K562 (cell line): ENCODE measurements around the gene ANO9. TPM values are rescaled to one million over a fixed set of nuclear protein-coding genes. Genes with fewer than 3 reads are reported as not detected.

Experiments
- ATAC-seq: fragments of 200-7000 bp; cut with Tn5 transposase; 3 replicates; pipeline ENCODE4 v1.9.1; 2020; ENCODE audit warnings: moderate library complexity
- BruUV-seq: library from RNA; stranded (reverse); fragments of 400-500 nt; replicated peaks from 2 replicates; lab custom pipeline; 2021; lab: Mats Ljungman, UMichigan
- CTCF ChIA-PET: fragments of 300-600 bp; formaldehyde crosslinking; extraction: SDS; loops from one replicate; lab custom pipeline; 2021; ENCODE audit warnings: low intra/inter-chr PET ratio; lab: Yijun Ruan, JAX
- POLR2A ChIA-PET: fragments of 300-600, 350-650 bp; sonication (Branson Sonifier 250); formaldehyde crosslinking; extraction: SDS; loops from one replicate; lab custom pipeline; 2021; ENCODE audit warnings: antibody characterized with exemption, inconsistent platforms; lab: Yijun Ruan, JAX
- DNase-seq, 4 experiments: peaks; one replicate each; pipeline versions ENCODE4 v3.0.0 to v3.0.0-alpha.2; 2011 to 2018; ENCODE audit warnings: low spot score in 3 of 4, mixed read lengths in 3 of 4; ENCODE audit errors: extremely low read depth in 1 of 4
- FAIRE-seq: peaks from 2 replicates; lab custom pipeline; 2011; peaks lifted over from hg19 to GRCh38; lab: Jason Lieb, UNC
- H2AFZ ChIP-seq: 2 replicates; pipeline ENCODE4 v1.6.0; 2011; ENCODE audit warnings: low read depth, low read length, control low read depth, inconsistent platforms
- H3K27ac ChIP-seq: fragments of 200-600 bp; 3 replicates; pipeline ENCODE4 v1.8.0; 2011; ENCODE audit warnings: low read depth, mild to moderate bottlenecking, control low read depth, inconsistent platforms, low read length, moderate library complexity, mixed read lengths; ENCODE audit errors: extremely low read depth
- H3K27me3 ChIP-seq, 2 experiments: fragments of 300-600 bp in 1 of 2; 2 replicates in 1 of 2; 3 replicates in 1 of 2; pipeline versions ENCODE4 v1.6.0 to v1.8.0; 2011; ENCODE audit warnings: inconsistent platforms in 2 of 2, low read length in 2 of 2, mild to moderate bottlenecking in 1 of 2, mixed read lengths in 1 of 2, moderate library complexity in 1 of 2; ENCODE audit not compliant: control insufficient read depth in 2 of 2, insufficient read depth in 2 of 2
- H3K36me3 ChIP-seq: fragments of 300-600 bp; 3 replicates; pipeline ENCODE4 v1.8.0; 2011; ENCODE audit warnings: mild to moderate bottlenecking, low read length, inconsistent platforms; ENCODE audit not compliant: control insufficient read depth, insufficient read depth
- H3K4me1 ChIP-seq, 2 experiments: fragments of 200-600 bp in 1 of 2; replicated peaks in 1 of 2; 2 replicates in 1 of 2; 3 replicates in 1 of 2; pipeline versions ENCODE4 v1.5.1 to v1.8.0; 2011; ENCODE audit warnings: inconsistent platforms in 2 of 2, low read length in 2 of 2, mild to moderate bottlenecking in 1 of 2, mixed read lengths in 1 of 2, moderate library complexity in 1 of 2; ENCODE audit not compliant: control insufficient read depth in 2 of 2, insufficient read depth in 2 of 2
- H3K4me2 ChIP-seq: 2 replicates; pipeline ENCODE4 v1.6.1; 2011; ENCODE audit warnings: low read length, control low read depth, inconsistent platforms, mixed read lengths; ENCODE audit not compliant: insufficient read depth
- H3K4me3 ChIP-seq: fragments of 200-600 bp; sonication (generic), shearing (Covaris generic); 2 replicates; pipeline ENCODE4 v1.5.1; 2016; ENCODE audit warnings: control low read depth, inconsistent platforms
- H3K79me2 ChIP-seq: fragments of 200-600 bp; 3 replicates; pipeline ENCODE4 v1.8.0; 2011; ENCODE audit warnings: low read length, inconsistent platforms; ENCODE audit not compliant: control insufficient read depth, insufficient read depth
- H3K9ac ChIP-seq, 2 experiments: 2 replicates each; pipeline versions ENCODE4 v1.6.0 to v1.6.1; 2011; ENCODE audit warnings: low read depth in 2 of 2, low read length in 2 of 2, control low read depth in 1 of 2, inconsistent platforms in 1 of 2, mild to moderate bottlenecking in 1 of 2, mixed read lengths in 1 of 2; ENCODE audit not compliant: insufficient read depth in 1 of 2
- H3K9me1 ChIP-seq: one replicate; pipeline ENCODE4 v1.6.0; 2011; ENCODE audit warnings: inconsistent platforms, mild to moderate bottlenecking, low read length, moderate library complexity; ENCODE audit not compliant: control insufficient read depth, insufficient read depth
- H3K9me3 ChIP-seq: replicated peaks from 2 replicates; pipeline ENCODE4 v1.5.1; 2011; ENCODE audit warnings: low read depth, low read length, inconsistent platforms; ENCODE audit not compliant: control insufficient read depth, insufficient read depth
- H4K20me1 ChIP-seq: replicated peaks from 2 replicates; pipeline ENCODE4 v1.6.1; 2011; ENCODE audit warnings: low read length, inconsistent platforms, mixed read lengths; ENCODE audit not compliant: control insufficient read depth, insufficient read depth
- EWSR1 ChIP-seq: fragments of 450-650 bp; IDR thresholded peaks from 2 replicates; pipeline ENCODE4 v1.6.1; 2018; ENCODE audit warnings: borderline replicate concordance, mild to moderate bottlenecking, low read depth, moderate library complexity; ENCODE audit not compliant: partially characterized antibody
- FOXK1 ChIP-seq: sonication (generic); formaldehyde crosslinking; IDR thresholded peaks from 2 replicates; pipeline ENCODE4 v1.8.0; 2022; ENCODE audit warnings: missing genetic modification reagents, mild to moderate bottlenecking, borderline replicate concordance
- HDAC2 ChIP-seq: fragments of 450-650 bp; IDR thresholded peaks from 2 replicates; pipeline ENCODE4 v1.6.1; 2016; ENCODE audit warnings: mild to moderate bottlenecking
- KLF13 ChIP-seq: fragments of 450-650 bp; IDR thresholded peaks from 2 replicates; pipeline ENCODE4 v1.6.1; 2016; ENCODE audit warnings: missing genetic modification characterization, low read depth, mild to moderate bottlenecking, missing compliant biosample characterization, moderate library complexity, borderline replicate concordance
- MTA2 ChIP-seq: fragments of 450-650 bp; IDR thresholded peaks from 2 replicates; pipeline ENCODE4 v1.6.1; 2016; ENCODE audit warnings: low read depth
- NFYB ChIP-seq: IDR thresholded peaks from 2 replicates; pipeline ENCODE4 v1.6.1; 2011; ENCODE audit warnings: mild to moderate bottlenecking, moderate library complexity; ENCODE audit not compliant: insufficient read length; ENCODE audit errors: extremely low read depth
- POLR2B ChIP-seq: fragments of 450-650 bp; IDR thresholded peaks from 2 replicates; pipeline ENCODE4 v1.6.1; 2018; ENCODE audit warnings: low read depth; ENCODE audit not compliant: partially characterized antibody
- RBM25 ChIP-seq: fragments of 200-400 bp; formaldehyde crosslinking; IDR thresholded peaks from 2 replicates; pipeline ENCODE4 v1.6.1; 2018; ENCODE audit warnings: low read length, low read depth, moderate library complexity; ENCODE audit not compliant: severe bottlenecking
- REST ChIP-seq, 2 experiments: fragments of 450-650 bp; formaldehyde crosslinking in 1 of 2; IDR thresholded peaks; 2 replicates each; pipeline versions ENCODE4 v1.4.0 to v1.6.1; 2014 to 2020; ENCODE audit warnings: mild to moderate bottlenecking in 2 of 2, borderline replicate concordance in 1 of 2, low read depth in 1 of 2
- SRSF9 ChIP-seq: fragments of 200-400 bp; formaldehyde crosslinking; IDR thresholded peaks from 2 replicates; pipeline ENCODE4 v1.6.1; 2017; ENCODE audit warnings: low read depth, low read length, borderline replicate concordance
- USF1 ChIP-seq: sonication (generic); formaldehyde crosslinking; IDR thresholded peaks from 2 replicates; pipeline ENCODE4 v1.9.0; 2022; ENCODE audit warnings: mild to moderate bottlenecking, missing genetic modification reagents
- WGBS: fragments of 100-300 bp; shearing (Covaris generic); methylation state at CpG from one replicate; pipeline ENCODE4 v1.1.6; 2016; ENCODE audit warnings: low coverage, mixed read lengths; ENCODE audit not compliant: insufficient coverage; ENCODE audit errors: missing lambda C conversion rate; 5-methylcytosine and 5-hydroxymethylcytosine counted together
- in situ Hi-C: fragments of 300-500 bp; cut with MboI; formaldehyde crosslinking; loops from 4 replicates; pipeline ENCODE4 v1.15.0; 2018; ENCODE audit warnings: inconsistent platforms, mixed read lengths
- intact Hi-C: fragments of 100-400 bp; cut with micrococcal nuclease; formaldehyde crosslinking; loops from 2 replicates; pipeline ENCODE4 v1.14.2; 2022
- polyA plus RNA-seq, 8 experiments: library from polyadenylated mRNA; depleted of rRNA in 4 of 8; stranded (reverse) in 5 of 8; unstranded in 3 of 8; fragments of >200 nt; fragmentation: Nextera tagmentation in 2 of 8; fragmentation: Illumina TruSeq in 1 of 8; extraction: Ambion mirVana in 2 of 8; extraction: Trizol in 1 of 8; gene quantifications; 2 replicates each; pipeline versions ENCODE4 v1.2.1 to v1.2.3, GENCODE V29; 2011 to 2014; ENCODE audit warnings: inconsistent platforms in 1 of 8, missing spikeins in 1 of 8
- total RNA-seq, 7 experiments: library from RNA; depleted of rRNA in 6 of 7; stranded (reverse); fragments of >200 nt in 6 of 7; fragmentation: Illumina TruSeq in 2 of 7; extraction: Trizol in 2 of 7; gene quantifications; 2 replicates each; pipeline versions ENCODE4 v1.2.1 to v1.2.3, GENCODE V29; 2011 to 2021; ENCODE audit warnings: low replicate concordance in 1 of 7

Gene ANO9
- total and polyA plus RNA-seq, 9 of the 15 experiments (the other 6 are each of a cell fraction or from before 2014, with no cell fraction given): 0.20 to 14.5 (median 4.5) TPM

GRCh38 chr11:438101-438844 is 3.5 kb downstream of the ANO9 start:
- TF ChIP-seq KLF13 (no peak), POLR2B (no peak), REST (IDR thresholded peaks at IDR 0.05; ENCODE audit: borderline replicate concordance) (no peak), REST (CRISPR knock-in tag; IDR thresholded peaks at IDR 0.05; ENCODE audit: low read depth) (no peak), RBM25 (no peak), MTA2 (no peak), FOXK1 (no peak), USF1 (no peak), EWSR1 (no peak), SRSF9 (no peak), NFYB (no peak), HDAC2 (no peak)
- POLR2A ChIA-PET: interaction anchor here (0.5 to 0.9 kb wide), 3 partner anchors 10 to 22 kb away, joined by 3 read pairs; no protein-coding TSS in a partner anchor
- ATAC-seq (no peak), DNase-seq (peak in 1 of 4 experiments; percentile 17), FAIRE-seq (no peak)
- Histone ChIP-seq H3K9me1 (no peaks in the 10 kb centered on the region), H3K4me3 (no peak overlapping the region), H4K20me1 (no peaks in the 10 kb centered on the region), H3K9ac (peak overlapping the region in 1 of 2 experiments; percentile 52; a peak in 1 of 4 replicates), H3K9me3 (peaks cover 4% of the 10 kb centered on the region; the same call in 1 of the 2 replicates), H2AFZ (no peak overlapping the region), H3K4me1 (peaks cover 2 to 62% of the 10 kb centered on the region in 2 experiments; a peak in 3 of 5 replicates), H3K4me2 (no peak overlapping the region), H3K27me3 (no peaks in the 10 kb centered on the region), H3K27ac (no peak overlapping the region), H3K36me3 (no peaks in the 10 kb centered on the region), H3K79me2 (no peaks in the 10 kb centered on the region)
- 57% methylated on average over 19 of the region's 21 CpGs for WGBS
- in situ Hi-C loops: no loop called here
- BruUV-seq: no TSS peak
- CTCF ChIA-PET: no interaction called here
- intact Hi-C loops: no loop called here
